ENCODE results near the gene LOXL1.

The LOXL1 gene

GRCh38 chr15:73948396-73948795 is 22.1 kb downstream of the LOXL1 start:
- DNase-seq (ENCODE audit: extremely low read depth, low read depth) = no peak
- no peak for TF ChIP-seq CTCF (IDR thresholded peaks at IDR 0.05; ENCODE audit: low read depth, low read length)

GRCh38 chr15:73948982-73949381 is 22.7 kb downstream of the LOXL1 start:
- TF ChIP-seq CTCF (IDR thresholded peaks at IDR 0.05; ENCODE audit: low read depth, low read length) = no peak
- DNase-seq (ENCODE audit: extremely low read depth, low read depth) = no peak

DNA sequence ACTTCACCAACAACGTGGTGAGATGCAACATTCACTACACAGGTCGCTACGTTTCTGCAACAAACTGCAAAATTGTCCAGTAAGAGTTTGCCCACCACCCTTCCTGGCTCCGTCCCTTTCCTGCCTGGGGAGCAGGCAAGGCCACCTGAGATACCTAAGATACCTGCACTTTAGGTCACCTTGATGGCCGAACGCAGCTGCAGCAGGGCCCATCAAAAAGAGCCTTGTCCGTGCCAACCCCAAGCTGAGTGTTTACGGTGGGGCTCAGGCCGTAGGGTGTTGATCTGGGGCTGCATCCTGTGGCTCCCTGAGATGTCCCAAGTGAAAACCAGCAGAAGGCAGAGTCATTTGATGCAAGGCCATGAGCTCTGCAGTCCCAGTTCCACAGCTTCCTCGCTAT is 23.2 kb downstream of the LOXL1 start:
- no peak for TF ChIP-seq CTCF (IDR thresholded peaks at IDR 0.05; ENCODE audit: low read depth, low read length)
- DNase-seq (ENCODE audit: extremely low read depth, low read depth) = no peak

- DNase-seq (ENCODE audit: extremely low read depth, low read depth) = no peak
- TF ChIP-seq CTCF (IDR thresholded peaks at IDR 0.05; ENCODE audit: low read depth, low read length) = no peak
Measured at GRCh38 chr15:73950479-73950830, 24.2 kb downstream of the LOXL1 start.

DNA sequence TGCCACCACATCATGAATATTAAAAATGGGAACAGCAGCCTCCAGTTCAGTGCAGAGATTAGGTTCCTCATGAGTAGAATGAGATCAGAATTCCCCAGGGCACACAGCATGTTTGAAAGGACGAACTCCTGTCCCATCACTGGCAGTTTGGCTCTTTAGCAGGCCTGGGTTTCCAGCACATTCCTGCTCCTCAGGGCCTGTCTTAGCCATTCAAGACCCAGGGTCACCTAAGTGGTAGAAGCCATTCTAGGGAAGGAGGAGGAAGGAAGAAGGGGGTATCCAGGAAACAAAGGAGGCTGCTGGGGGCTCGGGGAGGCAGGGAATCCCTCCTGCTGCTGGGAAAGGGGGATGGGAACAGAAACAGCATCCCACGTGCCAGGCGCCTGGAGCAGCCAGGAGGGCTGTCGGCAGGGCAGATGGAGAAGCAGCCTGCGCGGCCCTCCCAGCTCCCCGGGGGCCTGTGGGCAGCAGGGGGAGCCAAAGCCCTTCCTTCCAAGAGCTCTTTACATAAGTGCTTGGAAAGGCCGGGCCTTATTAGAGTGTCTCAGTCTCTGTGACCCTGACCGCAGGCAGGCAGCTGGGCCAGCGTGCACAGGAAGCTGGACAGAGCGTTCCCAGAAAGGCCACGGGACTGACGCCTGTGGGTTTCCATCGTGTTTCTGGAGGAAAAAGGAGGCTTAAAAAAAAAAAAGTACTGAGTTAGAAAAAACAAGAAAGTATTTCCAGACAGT is 24.7 kb downstream of the LOXL1 start:
- peak; percentile 93 for DNase-seq (ENCODE audit: extremely low read depth, low read depth)
- peak; percentile 88 for TF ChIP-seq CTCF (IDR thresholded peaks at IDR 0.05; ENCODE audit: low read depth, low read length)

GRCh38 chr15:73951601-73952000 is 25.3 kb downstream of the LOXL1 start:
- DNase-seq (ENCODE audit: extremely low read depth, low read depth) = no peak
- TF ChIP-seq CTCF (IDR thresholded peaks at IDR 0.05; ENCODE audit: low read depth, low read length) = no peak

DNA sequence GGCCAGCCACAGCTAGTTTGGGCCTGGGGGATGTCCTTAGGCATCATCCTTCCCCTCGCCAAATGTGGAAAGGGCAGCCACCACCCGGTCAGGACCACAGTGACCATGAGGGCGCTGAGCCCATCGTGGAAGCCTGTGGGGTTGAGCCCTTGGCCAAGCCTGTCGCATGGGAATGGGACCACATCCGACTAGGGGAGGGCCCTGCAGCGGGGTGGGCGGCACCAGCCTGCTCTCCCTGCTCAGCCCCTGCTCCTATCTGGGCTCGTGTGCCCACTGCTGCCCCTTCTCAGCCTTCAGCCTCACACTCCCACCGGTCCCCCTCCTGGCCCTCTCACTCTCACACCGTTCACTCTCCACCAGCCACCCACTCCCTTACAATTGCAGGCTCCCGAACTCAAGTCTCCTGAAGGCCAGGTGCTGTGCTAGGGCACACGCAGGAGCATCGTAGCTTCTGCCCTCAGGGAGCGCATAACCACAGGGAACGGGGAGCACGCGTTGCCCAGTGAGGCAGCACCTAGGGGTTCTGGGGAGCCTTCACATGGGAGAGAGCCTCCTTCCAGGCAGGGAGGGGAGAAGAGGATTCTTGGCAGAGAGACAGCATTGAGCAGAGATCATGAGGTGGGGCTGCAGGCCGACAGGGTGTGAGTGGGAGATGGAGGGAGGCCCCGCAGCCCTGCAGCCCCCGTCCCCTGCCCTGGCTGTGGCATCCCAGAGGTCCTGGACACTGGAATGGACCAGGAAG is 26.1 kb downstream of the LOXL1 start:
- no peak for TF ChIP-seq CTCF (IDR thresholded peaks at IDR 0.05; ENCODE audit: low read depth, low read length)
- no peak for DNase-seq (ENCODE audit: extremely low read depth, low read depth)

Measured in AG09319 (cell line).